ENCODE data around the gene GCNT1. TPM values are rescaled to one million over a fixed set of nuclear protein-coding genes. Genes with fewer than 3 reads are reported as not detected.
"Not testable (repeated sequence)": the region's sequence is repeated elsewhere in the genome, so short reads cannot be mapped to it uniquely, and the experiment has no call there.

The GCNT1 gene
- total RNA-seq, result 7.0 TPM

DNA sequence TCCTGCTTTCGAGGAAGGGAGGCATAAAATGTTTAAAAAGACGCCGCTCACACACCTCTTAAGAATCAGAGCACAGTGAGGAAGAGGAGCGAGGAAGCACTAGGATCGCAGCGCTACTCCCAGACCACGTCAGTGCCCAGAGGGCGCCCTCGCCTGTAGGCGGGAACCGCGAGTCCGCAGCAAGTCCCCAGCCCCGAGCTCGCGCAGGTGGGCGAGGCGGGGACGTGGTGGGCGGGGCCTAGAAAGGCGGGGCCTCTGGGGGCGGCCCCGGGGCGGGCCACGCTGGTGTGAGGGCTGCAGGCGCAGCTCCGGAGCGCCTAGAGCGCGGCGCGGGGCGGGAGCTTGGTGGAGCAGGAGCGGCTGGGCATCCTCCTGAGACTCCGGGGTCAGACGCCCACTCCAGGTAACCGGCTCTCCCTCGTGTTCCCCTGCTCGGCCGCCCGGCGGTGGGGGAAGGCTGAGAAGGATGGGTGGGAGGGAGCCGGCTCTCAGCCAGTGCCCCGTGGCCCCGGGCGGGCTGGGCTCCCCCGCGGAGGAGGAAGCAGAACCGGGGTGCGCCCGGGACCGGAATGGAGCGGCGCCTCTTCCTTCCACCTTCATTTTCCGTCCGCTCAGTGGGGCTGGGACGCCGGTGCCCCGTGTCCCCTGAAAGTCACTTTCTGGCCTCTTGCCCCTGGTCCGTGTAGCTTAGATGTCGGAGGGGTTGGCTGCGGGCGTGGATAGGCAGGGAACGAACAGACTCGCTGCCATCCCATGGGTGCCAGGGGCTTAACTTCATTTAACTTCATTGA is at the start of gene GCNT1:
TSS of gene GCNT1 (plus strand) at position 280 of the 791 bp plus-strand sequence. CDS start 43,200 bp downstream, outside the sequence.
- DNase-seq, result peak; percentile 90

DNA sequence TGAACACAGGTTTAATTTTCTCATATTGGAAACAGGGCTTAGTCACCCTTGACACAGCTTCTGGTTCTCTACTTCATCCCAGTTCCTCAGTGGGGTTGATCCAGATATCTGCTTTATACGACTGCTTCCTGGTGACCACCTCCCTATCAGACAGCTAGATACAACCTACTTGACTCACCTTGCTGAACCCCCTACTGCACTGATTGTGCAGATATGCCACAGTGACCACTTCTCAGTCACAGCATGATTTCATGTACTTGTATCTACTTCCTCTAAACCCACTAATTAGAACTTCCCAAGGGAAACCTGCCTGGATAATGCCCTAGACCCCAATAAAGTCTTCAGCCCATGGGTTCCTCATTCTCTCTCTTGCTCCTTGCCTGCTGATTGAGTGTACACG is 46.3 kb upstream of the GCNT1 start:
- DNase-seq, result no peak

DNA sequence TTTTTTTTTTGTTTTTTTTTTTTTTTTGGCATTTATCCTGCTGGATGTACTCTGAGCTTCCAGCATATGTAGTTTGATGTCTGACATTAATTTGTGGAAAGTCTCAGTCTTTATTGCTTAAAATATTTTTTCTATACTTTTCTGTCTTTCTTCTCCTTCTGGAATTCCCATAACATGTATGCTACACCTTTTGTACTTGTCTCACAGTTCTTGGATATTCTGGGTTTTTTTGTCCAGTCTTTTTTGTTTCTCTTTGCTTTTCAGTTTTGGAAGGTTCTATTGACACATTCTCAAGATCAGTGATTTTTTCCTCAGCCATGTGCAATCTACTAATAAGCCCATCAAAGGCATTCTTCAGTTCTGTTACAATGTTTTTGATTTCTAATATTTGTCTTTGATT is 45.3 kb upstream of the GCNT1 start:
- DNase-seq, result no peak

DNA sequence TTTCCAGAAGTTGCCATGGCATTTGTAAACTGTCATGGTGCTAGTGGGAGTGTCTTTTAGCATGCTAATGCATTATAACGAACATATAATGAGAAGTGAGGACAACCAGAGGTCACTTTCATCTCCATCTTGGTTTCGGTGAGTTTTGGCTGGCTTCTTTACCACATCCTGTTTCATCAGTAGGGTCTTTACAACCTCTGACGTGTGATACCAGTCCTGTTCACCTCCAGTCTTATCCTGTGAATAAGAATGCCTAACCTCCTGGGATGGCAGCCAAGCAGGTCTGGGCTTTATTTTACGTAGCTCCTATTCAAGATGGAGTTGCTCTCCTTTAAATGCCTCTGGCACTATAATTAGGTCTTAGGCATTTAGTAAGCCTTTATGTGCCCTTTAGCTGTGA is 44.3 kb upstream of the GCNT1 start:
- no peak for DNase-seq

DNA sequence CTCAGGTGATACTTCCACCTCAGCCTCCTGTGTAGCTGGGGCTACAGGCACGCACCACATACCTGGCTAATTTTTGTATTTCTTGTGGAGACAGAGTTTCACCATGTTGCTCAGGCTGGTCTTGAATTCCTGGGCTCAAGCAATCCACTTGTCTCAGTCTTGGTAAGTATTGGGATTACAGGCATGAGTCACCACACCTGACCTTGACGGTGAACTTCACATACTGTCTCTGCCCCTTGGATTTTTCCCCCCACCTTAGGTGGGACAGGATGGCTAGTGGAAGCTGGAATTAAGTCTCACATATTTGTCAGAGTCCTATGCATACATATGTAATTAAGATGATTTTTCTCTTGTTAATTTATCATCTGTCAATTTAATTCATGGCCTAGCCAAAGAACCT is 43.8 kb upstream of the GCNT1 start:
- no peak for DNase-seq

DNA sequence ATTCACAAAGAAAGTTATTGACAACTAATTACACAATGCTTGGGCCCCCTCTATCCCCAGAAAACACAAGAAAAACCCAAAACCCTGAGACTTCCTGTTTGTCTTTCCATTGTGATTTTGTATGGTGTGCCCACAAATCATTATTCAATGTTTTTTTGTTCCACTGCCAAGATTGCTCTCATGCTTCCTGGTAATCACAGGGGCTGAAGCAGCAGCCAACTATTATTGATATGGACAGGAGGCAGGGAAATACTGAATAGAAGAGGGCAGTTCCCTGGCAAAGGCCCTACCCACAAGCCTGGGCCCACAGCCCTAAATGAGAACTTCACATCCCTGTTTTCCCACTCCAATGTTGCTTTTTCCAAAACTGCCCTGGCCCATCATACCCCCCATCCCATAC is 43.3 kb upstream of the GCNT1 start:
- DNase-seq, result no peak

DNA sequence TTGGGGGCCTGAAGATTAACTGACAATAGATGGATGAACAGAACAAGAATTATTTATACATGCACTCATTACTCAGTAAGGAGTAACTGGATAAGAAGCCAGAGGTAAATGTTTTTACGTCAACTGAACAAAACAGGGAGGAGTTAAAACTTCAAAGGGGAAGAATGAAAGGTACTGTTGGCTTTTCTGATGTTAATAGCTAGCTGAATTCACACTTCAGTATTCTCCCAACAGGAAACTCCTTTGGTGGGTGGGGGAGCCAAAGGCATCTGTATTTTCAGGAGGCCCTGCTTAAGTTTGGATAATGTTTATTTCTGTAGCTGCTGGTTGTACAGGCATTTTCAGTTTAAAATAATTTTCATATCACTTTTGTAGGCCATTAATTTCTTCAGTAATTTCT is 41.6 kb upstream of the GCNT1 start:
- DNase-seq, result no peak

DNA sequence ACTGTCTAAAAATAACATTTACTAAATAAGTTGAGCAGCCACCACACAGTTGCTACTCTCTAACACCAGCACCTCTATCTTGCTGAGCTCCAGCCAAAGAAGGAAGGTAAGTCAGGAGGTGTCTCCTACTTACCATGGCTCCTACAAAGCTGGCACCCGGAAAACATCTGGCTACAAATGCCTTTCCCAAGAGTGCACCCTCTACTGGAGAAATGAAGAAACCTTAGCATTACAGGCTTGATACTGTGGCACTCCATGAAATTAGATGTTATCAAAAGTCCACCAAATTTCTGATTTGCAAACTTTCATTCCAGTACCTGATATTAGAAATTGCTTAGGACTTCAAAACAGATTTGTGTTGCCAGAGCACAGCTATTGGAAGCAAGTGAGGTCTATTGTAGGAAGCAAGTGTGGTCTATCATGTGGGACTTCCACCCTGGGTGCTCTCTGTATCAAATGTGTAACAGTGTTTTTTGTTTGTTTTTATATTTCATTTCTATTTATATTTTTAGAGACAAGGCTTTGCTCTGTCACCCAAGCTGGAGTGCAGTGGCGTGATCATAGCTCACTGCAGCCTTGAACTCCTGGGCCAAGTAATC is 39.1 kb upstream of the GCNT1 start:
- DNase-seq, result no peak

DNA sequence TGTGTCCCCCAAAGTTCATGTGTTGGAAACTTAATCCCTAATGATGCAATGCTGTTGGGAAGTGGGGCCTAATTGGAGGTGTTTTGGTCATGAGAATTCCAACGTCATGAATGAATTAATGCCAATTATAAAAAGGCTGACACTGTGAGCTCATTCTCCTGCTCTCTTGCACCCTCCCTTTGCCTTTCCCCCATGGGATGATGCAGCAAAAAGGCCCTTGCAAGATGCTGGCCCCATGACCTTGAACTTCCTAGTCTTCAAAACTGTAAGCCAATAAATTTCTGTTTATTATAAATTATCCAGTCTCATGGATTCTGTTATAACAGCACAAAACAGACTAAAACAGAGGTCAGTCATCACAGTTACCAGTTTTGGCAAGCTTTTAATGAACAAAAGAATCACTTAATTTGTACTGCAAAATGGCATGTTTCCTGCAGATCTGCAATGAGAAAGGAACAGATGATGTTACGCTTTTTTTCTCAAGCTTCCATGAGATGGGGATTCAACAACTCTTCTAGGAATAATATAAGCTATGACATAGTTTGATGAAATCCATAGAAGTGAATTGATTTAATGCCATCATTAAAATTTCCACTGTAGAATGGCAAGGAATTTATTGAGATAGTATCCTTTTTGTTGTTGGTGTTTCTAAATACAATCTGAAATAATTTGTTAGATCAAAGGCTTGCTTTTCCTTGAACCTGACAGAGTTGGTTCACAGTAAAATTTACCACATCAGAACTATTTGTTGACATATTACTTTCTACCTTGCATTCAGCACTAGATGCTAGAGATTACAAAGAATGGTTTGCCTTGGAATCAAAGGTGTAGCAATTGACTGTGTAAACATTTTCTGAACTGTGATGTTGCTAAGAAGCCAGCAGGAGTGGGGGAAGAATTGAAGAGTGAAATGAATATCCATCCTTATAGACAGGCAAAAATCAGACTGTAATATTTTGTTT is 35.5 kb upstream of the GCNT1 start:
- no peak for DNase-seq

DNA sequence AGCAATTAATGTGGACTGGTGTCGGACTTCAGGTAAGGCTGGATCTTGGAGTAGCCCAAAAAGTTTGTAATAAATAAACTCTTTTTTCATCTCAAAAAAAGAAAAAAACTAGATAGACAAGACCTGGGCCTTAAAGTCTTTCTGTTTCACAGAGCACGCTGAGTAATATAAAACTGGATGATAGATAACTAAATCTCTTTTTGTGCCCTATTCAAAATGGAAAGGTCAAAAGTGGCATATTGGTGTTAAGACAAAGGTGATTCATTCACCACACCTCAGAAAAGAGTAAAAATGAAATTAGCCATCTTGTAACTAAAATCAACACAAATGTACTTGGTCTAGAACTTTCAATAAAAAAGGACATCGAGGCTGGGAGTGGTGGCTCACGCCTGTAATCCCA is 34.5 kb upstream of the GCNT1 start:
- no peak for DNase-seq

DNA sequence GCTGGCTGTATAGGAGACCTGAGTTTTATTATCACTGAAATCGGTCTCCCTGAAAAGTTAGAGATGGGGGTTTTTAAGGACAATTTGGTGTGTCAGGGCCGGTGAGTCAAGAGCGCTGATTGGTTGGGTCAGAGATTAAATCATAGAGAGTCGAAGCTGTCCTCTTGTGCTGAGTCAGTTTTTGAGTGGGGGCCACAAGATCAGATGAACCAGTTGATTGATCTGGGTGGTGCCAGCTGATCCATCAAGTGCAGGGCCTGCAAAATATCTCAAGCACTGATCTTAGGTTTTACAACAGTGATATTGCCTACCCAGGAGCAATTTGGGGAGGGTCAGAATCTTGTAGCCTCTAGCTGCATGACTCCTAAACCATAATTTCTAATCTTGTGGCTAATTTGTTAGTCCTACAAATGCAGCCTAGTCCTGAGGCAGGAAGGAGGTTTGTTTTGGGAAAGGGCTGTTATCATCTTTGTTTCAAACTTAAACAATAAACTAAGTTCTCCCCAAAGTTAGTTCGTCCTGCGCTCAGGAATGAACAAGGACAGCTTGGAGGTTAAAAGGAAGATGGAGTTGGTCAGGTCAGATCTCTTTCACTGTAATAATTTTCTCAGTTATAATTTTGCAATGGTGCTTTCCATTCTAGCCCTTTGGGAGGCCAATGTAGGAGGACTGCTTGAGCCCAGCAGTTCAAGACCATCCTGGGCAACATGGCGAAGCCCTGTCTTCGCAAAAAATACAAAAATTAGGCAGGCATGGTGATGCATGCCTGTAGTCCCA is 33.1 kb upstream of the GCNT1 start:
- no peak for DNase-seq

DNA sequence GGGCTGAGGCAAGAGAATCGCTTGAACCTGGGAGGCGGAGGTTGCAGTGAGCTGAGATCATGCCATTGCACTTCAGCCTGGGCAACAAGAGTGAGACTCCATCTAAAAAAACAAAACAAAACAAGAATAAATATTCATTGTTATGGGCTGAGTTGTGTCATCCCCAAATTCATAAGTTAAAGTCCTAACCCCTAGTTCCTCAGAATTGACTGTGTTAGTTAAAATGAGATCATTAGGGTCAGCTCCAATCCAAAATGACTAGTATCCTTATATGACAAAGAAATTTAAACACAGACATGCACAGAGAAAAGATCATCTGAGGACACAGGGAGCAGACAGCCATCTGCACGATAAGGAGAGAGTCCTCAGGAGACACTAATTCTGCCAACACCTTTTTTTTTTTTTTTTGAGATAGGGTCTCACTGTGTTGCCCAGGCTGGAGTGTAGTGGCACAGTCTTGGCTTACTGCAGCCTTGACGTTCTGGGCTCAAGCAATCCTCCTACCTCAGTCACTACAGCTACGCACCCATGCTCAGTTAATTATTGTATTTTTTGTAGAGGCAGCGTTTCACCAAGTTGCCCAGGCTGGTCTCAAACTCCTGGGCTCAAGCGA is 32.1 kb upstream of the GCNT1 start:
- no peak for DNase-seq

DNA sequence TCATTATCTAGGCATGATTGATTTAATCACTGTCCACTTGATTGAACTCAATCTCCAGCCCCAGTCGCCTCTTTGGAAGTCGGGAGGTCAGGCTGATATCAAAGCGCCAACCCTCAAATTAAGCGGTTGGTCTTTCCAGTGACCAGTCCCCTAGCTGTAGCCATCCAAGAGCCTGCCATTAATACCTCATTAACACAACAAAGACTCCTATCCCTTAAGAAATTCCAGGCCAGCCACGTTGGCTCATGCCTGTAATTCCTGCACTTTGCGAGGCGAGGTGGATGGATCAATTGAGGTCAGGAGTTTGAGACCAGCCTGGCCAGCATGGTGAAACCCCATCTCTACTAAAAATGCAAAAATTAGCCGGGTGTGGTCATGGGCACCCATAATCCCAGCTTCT is 27.4 kb upstream of the GCNT1 start:
- DNase-seq, result no peak

DNA sequence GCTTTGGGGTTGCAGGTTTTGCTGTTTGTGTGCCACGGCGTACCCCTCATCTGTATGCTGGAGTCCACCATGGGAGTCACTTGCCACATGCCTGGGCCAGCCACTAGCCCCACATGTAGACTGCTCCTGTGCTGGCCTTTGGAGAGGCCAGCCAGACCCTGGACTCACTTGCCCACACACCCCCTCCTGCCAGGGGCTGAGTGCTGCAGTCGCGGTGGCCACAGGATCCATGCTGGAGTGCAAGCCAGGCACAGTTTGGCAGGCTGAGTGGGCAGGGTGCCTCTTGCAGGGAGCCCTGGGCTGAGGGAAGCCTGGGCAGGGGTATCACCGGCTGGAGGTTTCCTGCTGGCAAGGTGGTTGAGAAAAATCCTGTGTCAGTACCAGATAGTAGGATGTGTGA is 25.6 kb upstream of the GCNT1 start:
- DNase-seq, result no peak

DNA sequence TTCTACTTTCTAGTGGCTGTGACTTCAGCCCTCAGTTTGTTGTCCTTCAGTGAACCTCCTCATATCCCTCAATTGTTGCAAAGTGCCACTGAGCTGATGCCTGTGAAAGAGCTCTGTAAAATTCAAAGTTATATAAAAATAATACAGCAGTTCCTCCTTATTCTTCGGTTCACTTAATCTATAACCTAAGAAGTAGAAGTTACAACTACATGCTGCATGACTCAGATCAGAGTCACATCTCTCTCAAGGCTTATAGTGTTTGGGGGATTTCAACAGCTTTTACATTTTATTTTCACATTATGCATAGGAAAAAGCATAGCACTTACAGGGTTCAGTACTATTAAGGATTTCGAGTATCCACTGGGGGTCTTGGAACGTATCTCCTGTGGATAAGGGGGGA is 25.1 kb upstream of the GCNT1 start:
- no peak for DNase-seq

DNA sequence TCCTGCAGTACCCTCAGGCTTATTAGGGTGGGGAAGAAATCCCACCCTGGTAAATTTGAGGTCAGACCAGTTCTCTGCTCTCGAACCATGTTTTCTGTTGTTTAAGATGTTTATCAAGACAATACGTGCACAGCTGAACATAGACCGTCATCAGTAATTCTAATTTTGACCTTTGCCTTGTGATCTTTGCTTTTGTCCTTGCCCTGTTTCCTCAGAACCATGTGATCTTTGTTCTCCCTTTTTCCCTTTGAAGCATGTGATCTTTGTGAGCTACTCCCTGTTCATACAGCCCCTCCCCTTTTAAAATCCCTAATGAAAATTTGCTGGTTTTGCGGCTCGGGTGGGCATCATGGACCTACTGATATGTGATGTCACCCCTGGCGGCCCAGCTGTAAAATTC is 24.1 kb upstream of the GCNT1 start:
- not testable (repeated sequence) for DNase-seq

DNA sequence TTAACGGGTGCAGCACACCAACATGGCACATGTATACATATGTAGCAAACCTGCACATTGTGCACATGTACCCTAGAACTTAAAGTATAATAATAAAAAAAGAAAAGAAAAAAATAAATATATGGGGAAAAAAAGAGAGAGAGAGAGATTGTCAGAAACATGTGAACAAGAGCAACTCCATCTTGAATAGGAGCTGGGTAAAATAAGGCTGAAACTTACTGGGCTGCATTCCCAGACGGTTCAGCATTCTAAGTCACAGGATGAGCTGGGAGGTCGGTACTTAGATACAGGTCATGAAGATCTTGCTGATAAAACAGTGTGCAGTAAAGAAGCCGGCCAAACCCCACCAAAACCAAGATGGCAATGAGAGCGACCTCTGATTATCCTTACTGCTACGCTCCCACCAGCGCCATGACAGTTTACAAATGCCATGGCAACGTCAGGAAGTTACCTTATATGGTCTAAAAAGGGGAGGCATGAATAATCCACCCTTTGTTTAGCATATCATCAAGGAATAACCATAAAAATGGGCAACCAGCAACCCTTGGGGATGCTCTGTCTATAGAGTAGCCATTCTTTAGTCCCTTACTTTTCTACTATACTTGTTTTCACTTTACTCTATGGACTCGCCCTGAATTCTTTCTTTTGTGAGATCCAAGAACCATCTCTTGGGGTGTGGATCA is 21.8 kb upstream of the GCNT1 start:
- not testable (repeated sequence) for DNase-seq

DNA sequence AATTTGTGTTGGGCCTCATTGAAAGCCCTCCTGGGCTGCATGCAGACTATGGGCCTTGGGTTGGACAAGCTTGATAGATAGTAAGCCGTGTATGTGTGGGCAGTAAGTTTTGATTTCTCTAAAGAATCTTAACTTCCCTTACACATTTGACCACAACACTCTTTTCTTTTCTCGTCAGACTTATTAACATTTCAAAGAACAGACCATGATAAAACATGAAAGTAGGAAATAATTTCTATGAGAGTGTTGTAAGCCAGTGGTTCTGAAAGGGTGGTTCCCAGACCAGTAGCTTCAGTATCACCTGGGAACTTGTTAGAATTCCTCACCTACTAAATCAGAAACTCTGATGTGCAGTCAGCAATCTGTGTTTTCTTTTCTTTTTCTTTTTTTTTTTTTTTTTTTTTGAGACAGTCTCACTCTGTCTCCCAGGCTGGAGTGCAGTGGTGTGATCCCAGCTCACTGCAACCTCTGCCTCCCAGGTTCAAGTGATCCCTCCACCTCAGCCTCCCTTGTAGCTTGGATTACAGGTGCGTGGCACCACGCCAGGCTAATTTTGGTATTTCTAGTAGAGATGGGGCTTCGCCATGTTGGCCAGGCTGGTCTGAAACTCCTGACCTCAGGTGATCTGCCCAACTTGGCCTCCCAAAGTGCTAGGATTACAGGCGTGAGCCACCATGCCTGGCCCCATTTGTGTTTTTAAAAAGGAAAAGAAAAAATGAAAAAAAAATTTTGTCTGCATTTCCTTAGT is 20.0 kb upstream of the GCNT1 start:
- DNase-seq, result no peak

DNA sequence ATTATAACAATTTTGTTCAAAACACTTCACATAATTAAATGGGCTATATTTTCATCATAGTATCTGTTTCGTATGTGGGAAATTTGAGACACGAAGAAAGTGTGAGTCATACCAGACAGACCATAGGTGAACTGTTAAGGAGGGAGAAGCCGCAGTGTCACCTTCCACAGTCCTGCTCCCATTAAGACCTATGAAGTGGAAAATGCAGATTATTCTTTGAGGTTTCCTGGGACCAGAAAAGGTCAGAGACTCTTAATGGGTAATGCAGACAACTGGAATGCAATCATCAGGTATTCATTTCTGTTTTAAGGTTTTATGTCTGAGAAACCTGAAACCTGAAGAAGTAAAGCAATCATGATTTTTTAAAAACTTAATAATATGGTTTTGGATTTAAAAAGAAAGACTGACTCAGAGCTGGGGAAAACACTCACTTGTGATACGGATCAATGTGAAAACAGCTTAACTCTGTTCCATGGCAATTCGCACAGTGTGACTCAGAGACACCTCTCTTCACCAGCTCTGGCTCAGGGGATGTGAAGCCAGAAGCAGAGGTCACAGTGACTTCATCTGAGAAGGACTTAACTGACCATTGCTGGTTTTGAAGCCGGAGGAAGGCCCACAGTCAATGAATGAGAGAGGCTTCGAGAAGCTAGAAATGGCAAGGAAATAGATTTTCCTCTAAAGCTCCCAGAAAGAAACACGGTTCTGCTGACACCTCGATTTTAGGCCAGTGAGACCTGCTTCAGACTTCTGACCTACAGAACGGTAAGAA is 17.2 kb upstream of the GCNT1 start:
- no peak for DNase-seq

DNA sequence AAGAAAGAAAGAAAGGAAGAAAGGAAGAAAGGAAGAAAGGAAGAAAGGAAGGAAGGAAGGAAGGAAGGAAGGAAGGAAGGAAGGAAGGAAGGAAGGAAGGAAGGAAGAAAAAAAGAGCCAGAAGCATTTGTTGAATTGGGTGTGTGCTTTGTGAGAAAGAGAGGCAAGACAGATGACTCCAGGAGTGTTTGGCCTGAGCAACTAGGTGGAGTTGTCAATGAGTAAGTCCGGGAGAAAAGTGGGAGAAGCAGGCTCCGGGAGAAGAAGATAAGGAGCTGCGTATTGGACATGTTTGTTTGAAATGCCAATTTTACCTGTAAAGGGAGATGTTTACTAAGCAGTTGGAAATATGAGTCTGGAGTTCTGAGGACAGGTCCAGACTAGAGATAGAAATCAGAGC is 15.1 kb upstream of the GCNT1 start:
- DNase-seq, result no peak

All from tongue (tissue), 2 donors.